ENCODE data around the gene LRRC7.

- TF ChIP-seq POLR2A (IDR thresholded peaks at IDR 0.05; ENCODE audit: low read depth, low read length) (no peak), POLR2AphosphoS5 (IDR thresholded peaks at IDR 0.05; ENCODE audit: low read depth, low read length) (no peak)
These were observed 32.9 kb upstream of the LRRC7 start for GRCh38 chr1:69534829-69535228.

Data from GM12892 (cell line).